ENCODE measurements around the gene CCNYL1. TPM values are rescaled to one million over a fixed set of nuclear protein-coding genes. Genes with fewer than 3 reads are reported as not detected.

CCNYL1 gene
- total RNA-seq, 1 donor from 2014 or later = 13.5 TPM

- DNase-seq (no peak), ATAC-seq (ENCODE audit: low read depth) (no peak)
- no peaks in the 10 kb centered on the region for H3K9me3 Mint-ChIP-seq
- CTCF ChIA-PET = interaction anchor here (1.3 to 4.8 kb wide), 3 partner anchors 290 to 510 kb away, joined by 3 to 47 read pairs (median 8); no protein-coding TSS in a partner anchor
- POLR2A ChIA-PET = interaction anchor here (1.0 kb wide), 1 partner anchor 118 kb away, joined by 3 read pairs; the partner anchor contains the start of gene METTL21A
- peaks cover 32% of the 10 kb centered on the region for H3K36me3 Mint-ChIP-seq (ENCODE audit: low read depth)
- no peak overlapping the region for H3K4me3 Mint-ChIP-seq
- intact Hi-C loops (cut with micrococcal nuclease) = no loop called here
- no peaks in the 10 kb centered on the region for H3K27me3 Mint-ChIP-seq
- no peaks in the 10 kb centered on the region for H3K4me1 Mint-ChIP-seq
- H3K27ac Mint-ChIP-seq = no peak overlapping the region
- TF ChIP-seq CTCF (IDR thresholded peaks at IDR 0.05) = no peak
Measured at GRCh38 chr2:207744050-207744449, 32.6 kb downstream of the CCNYL1 start.

GRCh38 chr2:207744451-207744850 is 33.0 kb downstream of the CCNYL1 start:
- Mint-ChIP-seq H3K36me3 (ENCODE audit: low read depth) (peaks cover 32% of the 10 kb centered on the region), H3K9me3 (no peaks in the 10 kb centered on the region)

GRCh38 chr2:207746131-207746530 is 34.7 kb downstream of the CCNYL1 start:
- Mint-ChIP-seq H3K36me3 (ENCODE audit: low read depth) (peaks cover 36% of the 10 kb centered on the region), H3K27me3 (no peaks in the 10 kb centered on the region), H3K4me1 (no peaks in the 10 kb centered on the region), H3K4me3 (no peak overlapping the region), H3K9me3 (no peaks in the 10 kb centered on the region), H3K27ac (no peak overlapping the region)
- ChIA-PET POLR2A (interaction anchor here (1.4 to 1.5 kb wide), 2 partner anchors 120 to 294 kb away, joined by 5 to 6 read pairs; partner anchors contain the start of gene METTL21A), CTCF (interaction anchor here (0.6 to 6.1 kb wide), 33 partner anchors 8 to 766 kb away, joined by 3 to 127 read pairs (median 4); partner anchors contain the start of genes IDH1, METTL21A and PLEKHM3)
- TF ChIP-seq CTCF (IDR thresholded peaks at IDR 0.05) = peak; percentile 46
- intact Hi-C loops (cut with micrococcal nuclease) = loop anchor here (1.0 to 5.0 kb wide), 8 partner anchors 22 to 1054 kb away; partner anchors contain the start of gene IDH1
- ATAC-seq (ENCODE audit: low read depth) = peak; percentile 95
- DNase-seq = peak; percentile 22

More at GRCh38 chr2:207744451-207744850, 33.0 kb downstream of the CCNYL1 start:
- Mint-ChIP-seq H3K4me1 (no peaks in the 10 kb centered on the region), H3K27ac (no peak overlapping the region), H3K27me3 (no peaks in the 10 kb centered on the region), H3K4me3 (no peak overlapping the region)
- intact Hi-C loops (cut with micrococcal nuclease) = no loop called here
- POLR2A ChIA-PET = no interaction called here
- TF ChIP-seq CTCF (IDR thresholded peaks at IDR 0.05) = no peak
- CTCF ChIA-PET = interaction anchor here (2.3 to 6.1 kb wide), 3 partner anchors 118 to 297 kb away, joined by 21 to 127 read pairs (median 47); partner anchors contain the start of gene METTL21A
- ATAC-seq (ENCODE audit: low read depth) (no peak), DNase-seq (no peak)

GRCh38 chr2:207747653-207748560 is 36.5 kb downstream of the CCNYL1 start:
- TF ChIP-seq CTCF (IDR thresholded peaks at IDR 0.05) = no peak
- peaks cover 33% of the 10 kb centered on the region for H3K36me3 Mint-ChIP-seq (ENCODE audit: low read depth)
- H3K27ac Mint-ChIP-seq = no peak overlapping the region
- no peaks in the 10 kb centered on the region for H3K9me3 Mint-ChIP-seq
- no peak overlapping the region for H3K4me3 Mint-ChIP-seq
- no peaks in the 10 kb centered on the region for H3K27me3 Mint-ChIP-seq
- H3K4me1 Mint-ChIP-seq = no peaks in the 10 kb centered on the region
- ATAC-seq (ENCODE audit: low read depth) (no peak), DNase-seq (no peak)
- CTCF ChIA-PET = interaction anchor here (0.9 to 6.1 kb wide), 5 partner anchors 9 to 326 kb away, joined by 3 to 127 read pairs (median 7); no protein-coding TSS in a partner anchor
- intact Hi-C loops (cut with micrococcal nuclease) = loop anchor here (2.0 to 5.0 kb wide), 2 partner anchors 507 to 1056 kb away; partner anchors contain the start of gene IDH1
- POLR2A ChIA-PET = no interaction called here

All from activated B cell treated with CpG ODN at 0.5 μM for 24 hours (primary cell).